T-helper 17 cell (primary cell): ENCODE data around the gene OPRL1. TPM values are rescaled to one million over a fixed set of nuclear protein-coding genes. Genes with fewer than 3 reads are reported as not detected.
"Not testable (repeated sequence)": the region's sequence is repeated elsewhere in the genome, so short reads cannot be mapped to it uniquely, and the experiment has no call there.

ENCODE experiments used
- ATAC-seq: fragments of 150-1000 bp; cut with Tn5 transposase; 2 replicates; pipeline ENCODE4 v1.10.0; 2021; ENCODE audit warnings: mild to moderate bottlenecking, moderate library complexity
- DNase-seq, 3 donors: peaks; one replicate each; pipeline versions ENCODE4 v3.0.0 to v3.0.0-alpha.2; 2020 to 2021
- H3K9me3 ChIP-seq: one replicate; pipeline ENCODE4 v1.7.0; 2013; ENCODE audit warnings: low read length, mild to moderate bottlenecking; ENCODE audit not compliant: control insufficient read depth, poor library complexity, severe bottlenecking
- H3K27ac Mint-ChIP-seq: one replicate; pipeline ENCODE4 v1.8.0; 2022; ENCODE audit warnings: mild to moderate bottlenecking, moderate library complexity, mixed read lengths
- H3K27me3 Mint-ChIP-seq: one replicate; pipeline ENCODE4 v1.8.0; 2022; ENCODE audit warnings: mixed read lengths
- H3K36me3 Mint-ChIP-seq: one replicate; pipeline ENCODE4 v1.8.0; 2022; ENCODE audit warnings: low read depth, mixed read lengths
- H3K4me1 Mint-ChIP-seq: one replicate; pipeline ENCODE4 v1.8.0; 2022; ENCODE audit warnings: mild to moderate bottlenecking, mixed read lengths
- H3K4me3 Mint-ChIP-seq: one replicate; pipeline ENCODE4 v1.8.0; 2022; ENCODE audit warnings: mild to moderate bottlenecking, moderate library complexity, mixed read lengths
- total RNA-seq, 4 donors: library from RNA in 2 of 4; stranded (reverse) in 2 of 4; gene quantifications; one replicate each; pipeline ENCODE4 v1.2.3 and lab custom pipeline; 2022 to 2026

Gene OPRL1
- total RNA-seq, 2 donors from 2014 or later: 1.4 to 2.7 TPM

GRCh38 chr20:64083804-64084684 is 4.2 kb downstream of the OPRL1 start, which contains the start of gene LKAAEAR1:
TSS of gene LKAAEAR1 (minus strand) at chr20:64084398. CDS start at chr20:64084219, 179 bp downstream.
- Mint-ChIP-seq H3K27ac (peak within 1 kb of the TSS; percentile 75), H3K27me3 (no peaks in the 10 kb centered on the region), H3K36me3 (peaks cover 2% of the 10 kb centered on the region), H3K4me3 (peak within 1 kb of the TSS; percentile 92), H3K4me1 (peaks cover 25% of the 10 kb centered on the region)
- H3K9me3 ChIP-seq: no peaks in the 10 kb centered on the region
- DNase-seq (no peak), ATAC-seq (no peak)

- DNase-seq (no peak), ATAC-seq (no peak)
- no peaks in the 10 kb centered on the region for H3K27me3 Mint-ChIP-seq
- H3K4me1 Mint-ChIP-seq: peaks cover 24% of the 10 kb centered on the region
- H3K9me3 ChIP-seq: no peaks in the 10 kb centered on the region
- peaks cover 2% of the 10 kb centered on the region for H3K36me3 Mint-ChIP-seq
- H3K4me3 Mint-ChIP-seq: peak overlapping the region; percentile 92
- H3K27ac Mint-ChIP-seq: peak overlapping the region; percentile 75
Measured at GRCh38 chr20:64084685-64085152, 4.8 kb downstream of the OPRL1 start.

DNA sequence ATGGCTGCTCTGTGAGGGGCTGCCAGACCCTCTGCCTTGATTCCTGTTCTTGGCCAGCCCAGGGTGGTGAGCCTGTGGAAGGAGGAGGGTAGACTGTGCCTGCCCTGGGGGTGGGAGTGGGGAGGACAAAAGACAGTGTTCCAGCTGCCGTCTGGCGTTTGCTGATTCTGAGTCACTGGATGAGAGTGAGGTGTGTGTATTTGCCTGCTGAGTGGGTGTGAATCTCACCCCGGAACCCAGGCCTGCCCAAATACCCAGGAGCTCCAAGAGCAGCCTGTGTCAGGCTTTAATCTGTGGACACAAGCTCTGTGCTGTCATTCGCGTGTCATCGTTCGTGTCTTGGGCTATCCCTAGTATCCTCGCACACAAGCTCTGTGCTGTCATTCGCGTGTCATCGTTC is 6.9 kb downstream of the OPRL1 start:
- no peak for ATAC-seq
- no peaks in the 10 kb centered on the region for H3K9me3 ChIP-seq
- H3K27me3 Mint-ChIP-seq: no peaks in the 10 kb centered on the region
- DNase-seq: no peak
- peaks cover 2% of the 10 kb centered on the region for H3K36me3 Mint-ChIP-seq
- no peak overlapping the region for H3K27ac Mint-ChIP-seq
- H3K4me3 Mint-ChIP-seq: no peak overlapping the region
- H3K4me1 Mint-ChIP-seq: peaks cover 21% of the 10 kb centered on the region

- not testable (repeated sequence) for H3K4me3 Mint-ChIP-seq, H3K36me3 Mint-ChIP-seq, H3K27me3 Mint-ChIP-seq, H3K9me3 ChIP-seq, DNase-seq, ATAC-seq, H3K27ac Mint-ChIP-seq
- peaks cover 19% of the 10 kb centered on the region for H3K4me1 Mint-ChIP-seq
Measured at GRCh38 chr20:64087226-64087825, 7.4 kb downstream of the OPRL1 start.

DNA sequence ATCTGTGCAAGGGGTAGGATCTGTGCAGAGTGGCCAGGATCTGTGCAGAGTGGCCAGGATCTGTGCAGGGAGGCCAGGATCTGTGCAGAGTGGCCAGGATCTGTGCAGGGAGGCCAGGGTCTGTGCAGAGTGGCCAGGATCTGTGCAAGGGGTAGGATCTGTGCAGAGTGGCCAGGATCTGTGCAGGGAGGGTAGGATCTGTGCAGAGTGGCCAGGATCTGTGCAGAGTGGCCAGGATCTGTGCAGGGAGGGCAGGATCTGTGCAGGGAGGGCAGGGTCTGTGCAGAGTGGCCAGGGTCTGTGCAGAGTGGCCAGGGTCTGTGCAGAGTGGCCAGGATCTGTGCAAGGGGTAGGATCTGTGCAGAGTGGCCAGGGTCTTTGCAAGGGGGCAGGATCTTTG is 8.7 kb downstream of the OPRL1 start:
- H3K4me3 Mint-ChIP-seq, H3K27ac Mint-ChIP-seq, H3K36me3 Mint-ChIP-seq, H3K27me3 Mint-ChIP-seq, H3K9me3 ChIP-seq, ATAC-seq, DNase-seq: not testable (repeated sequence)
- H3K4me1 Mint-ChIP-seq: peaks cover 15% of the 10 kb centered on the region

DNA sequence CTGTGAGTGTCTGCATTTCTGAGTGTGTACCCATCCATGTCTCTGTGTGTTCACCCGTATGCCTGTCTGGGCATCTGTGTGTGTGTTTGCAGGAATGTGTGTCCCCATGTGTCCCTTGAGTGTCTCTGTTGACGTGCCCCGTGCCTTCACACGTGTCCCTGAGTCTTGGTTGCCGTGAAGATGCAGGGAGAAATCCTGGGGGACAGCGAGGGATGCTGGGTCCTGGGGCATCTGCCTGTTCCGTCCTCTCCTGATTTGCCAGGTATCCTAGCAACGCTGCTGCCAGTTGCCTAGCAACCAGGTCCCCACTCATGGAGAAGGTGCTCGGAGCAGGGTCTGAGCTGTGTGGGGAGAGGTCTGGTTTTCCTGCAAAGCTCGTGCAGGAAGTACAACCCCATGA is 10.3 kb downstream of the OPRL1 start:
- Mint-ChIP-seq H3K4me1 (peaks cover 11% of the 10 kb centered on the region), H3K27ac (no peak overlapping the region), H3K27me3 (no peaks in the 10 kb centered on the region), H3K4me3 (no peak overlapping the region), H3K36me3 (peaks cover 2% of the 10 kb centered on the region)
- ATAC-seq (no peak), DNase-seq (no peak)
- H3K9me3 ChIP-seq: no peaks in the 10 kb centered on the region

DNA sequence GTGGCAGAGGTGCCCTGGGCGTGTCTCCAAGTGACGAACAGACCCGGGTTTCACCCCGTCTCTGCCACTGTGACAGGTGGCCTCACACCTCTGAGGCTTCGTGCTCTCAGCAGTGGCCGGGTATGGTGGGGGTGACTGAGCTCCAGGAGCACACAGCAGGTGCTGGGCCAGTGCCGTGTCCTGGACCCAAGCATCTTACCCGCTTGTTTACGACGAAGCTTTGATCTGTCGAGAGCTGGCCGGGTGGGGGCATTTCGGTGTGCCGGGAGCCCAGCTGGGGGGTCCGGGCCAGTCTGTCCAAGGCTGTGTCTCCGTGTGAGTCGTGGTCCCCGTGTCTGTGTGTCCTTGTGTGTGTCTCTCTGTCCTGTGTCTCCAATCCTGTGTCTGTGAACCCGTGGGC is 11.5 kb downstream of the OPRL1 start:
- H3K27me3 Mint-ChIP-seq: no peaks in the 10 kb centered on the region
- no peak overlapping the region for H3K4me3 Mint-ChIP-seq
- H3K4me1 Mint-ChIP-seq: peaks cover 11% of the 10 kb centered on the region
- H3K27ac Mint-ChIP-seq: no peak overlapping the region
- no peaks in the 10 kb centered on the region for H3K9me3 ChIP-seq
- peaks cover 2% of the 10 kb centered on the region for H3K36me3 Mint-ChIP-seq
- DNase-seq (no peak), ATAC-seq (no peak)

- Mint-ChIP-seq H3K27ac (no peak overlapping the region), H3K27me3 (no peaks in the 10 kb centered on the region), H3K36me3 (peaks cover 3% of the 10 kb centered on the region), H3K4me1 (peaks cover 11% of the 10 kb centered on the region), H3K4me3 (no peak overlapping the region)
- DNase-seq (no peak), ATAC-seq (no peak)
- no peaks in the 10 kb centered on the region for H3K9me3 ChIP-seq
Measured at GRCh38 chr20:64091770-64092169, 11.9 kb downstream of the OPRL1 start.

- H3K27ac Mint-ChIP-seq: no peak overlapping the region
- no peak overlapping the region for H3K4me3 Mint-ChIP-seq
- peaks cover 5% of the 10 kb centered on the region for H3K36me3 Mint-ChIP-seq
- no peaks in the 10 kb centered on the region for H3K9me3 ChIP-seq
- DNase-seq (no peak), ATAC-seq (peak; percentile 53)
- no peaks in the 10 kb centered on the region for H3K27me3 Mint-ChIP-seq
- peaks cover 11% of the 10 kb centered on the region for H3K4me1 Mint-ChIP-seq
Measured at GRCh38 chr20:64092258-64093012, 12.6 kb downstream of the OPRL1 start.

GRCh38 chr20:64093013-64093503 is 13.2 kb downstream of the OPRL1 start:
- no peak overlapping the region for H3K4me3 Mint-ChIP-seq
- H3K36me3 Mint-ChIP-seq: peaks cover 5% of the 10 kb centered on the region
- ATAC-seq: no peak
- peaks cover 11% of the 10 kb centered on the region for H3K4me1 Mint-ChIP-seq
- H3K9me3 ChIP-seq: no peaks in the 10 kb centered on the region
- H3K27ac Mint-ChIP-seq: no peak overlapping the region
- no peaks in the 10 kb centered on the region for H3K27me3 Mint-ChIP-seq
- DNase-seq: no peak

GRCh38 chr20:64095455-64095854 is 15.6 kb downstream of the OPRL1 start:
- no peak for DNase-seq

GRCh38 chr20:64095927-64096326 is 16.0 kb downstream of the OPRL1 start:
- H3K27me3 Mint-ChIP-seq: peaks cover 4% of the 10 kb centered on the region
- H3K4me3 Mint-ChIP-seq: no peak overlapping the region
- peaks cover 7% of the 10 kb centered on the region for H3K4me1 Mint-ChIP-seq
- no peak for DNase-seq
- H3K36me3 Mint-ChIP-seq: peaks cover 3% of the 10 kb centered on the region
- ATAC-seq: peak; percentile 51
- no peak overlapping the region for H3K27ac Mint-ChIP-seq
- H3K9me3 ChIP-seq: no peaks in the 10 kb centered on the region

More at GRCh38 chr20:64095455-64095854, 15.6 kb downstream of the OPRL1 start:
- Mint-ChIP-seq H3K27me3 (no peaks in the 10 kb centered on the region), H3K4me1 (peaks cover 7% of the 10 kb centered on the region), H3K4me3 (no peak overlapping the region), H3K36me3 (peaks cover 3% of the 10 kb centered on the region), H3K27ac (peak overlapping the region; percentile 21)
- ATAC-seq: peak; percentile 4
- no peaks in the 10 kb centered on the region for H3K9me3 ChIP-seq

- ATAC-seq: no peak
- Mint-ChIP-seq H3K27ac (no peak overlapping the region), H3K4me3 (no peak overlapping the region), H3K36me3 (peaks cover 3% of the 10 kb centered on the region), H3K4me1 (peaks cover 12% of the 10 kb centered on the region), H3K27me3 (peaks cover 10% of the 10 kb centered on the region)
- H3K9me3 ChIP-seq: no peaks in the 10 kb centered on the region
- DNase-seq: no peak
Measured at GRCh38 chr20:64096535-64096934, 16.7 kb downstream of the OPRL1 start.
